Measurements from ENCODE around the gene PTGS2.

DNA sequence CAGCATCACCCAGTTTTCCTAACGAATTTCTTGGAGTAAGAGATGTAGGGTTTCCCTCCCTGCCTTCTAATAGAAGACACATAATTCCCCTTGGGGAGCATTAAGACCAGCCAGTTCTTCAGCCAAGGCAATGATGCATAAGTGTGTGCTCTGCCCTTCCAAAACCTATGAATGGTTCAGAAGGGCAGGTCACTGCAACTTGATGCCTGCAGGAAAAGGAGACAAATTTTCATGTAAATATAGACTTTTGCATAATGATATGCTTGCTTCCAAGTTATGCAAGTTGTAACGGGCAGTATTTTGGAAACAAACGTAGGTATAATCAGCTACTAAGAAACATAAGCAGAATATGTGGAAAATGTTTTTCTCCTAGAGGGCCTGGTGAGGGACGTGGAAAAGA lies 31.6 kb downstream of the PTGS2 start:
- TF ChIP-seq, protein P1, sequence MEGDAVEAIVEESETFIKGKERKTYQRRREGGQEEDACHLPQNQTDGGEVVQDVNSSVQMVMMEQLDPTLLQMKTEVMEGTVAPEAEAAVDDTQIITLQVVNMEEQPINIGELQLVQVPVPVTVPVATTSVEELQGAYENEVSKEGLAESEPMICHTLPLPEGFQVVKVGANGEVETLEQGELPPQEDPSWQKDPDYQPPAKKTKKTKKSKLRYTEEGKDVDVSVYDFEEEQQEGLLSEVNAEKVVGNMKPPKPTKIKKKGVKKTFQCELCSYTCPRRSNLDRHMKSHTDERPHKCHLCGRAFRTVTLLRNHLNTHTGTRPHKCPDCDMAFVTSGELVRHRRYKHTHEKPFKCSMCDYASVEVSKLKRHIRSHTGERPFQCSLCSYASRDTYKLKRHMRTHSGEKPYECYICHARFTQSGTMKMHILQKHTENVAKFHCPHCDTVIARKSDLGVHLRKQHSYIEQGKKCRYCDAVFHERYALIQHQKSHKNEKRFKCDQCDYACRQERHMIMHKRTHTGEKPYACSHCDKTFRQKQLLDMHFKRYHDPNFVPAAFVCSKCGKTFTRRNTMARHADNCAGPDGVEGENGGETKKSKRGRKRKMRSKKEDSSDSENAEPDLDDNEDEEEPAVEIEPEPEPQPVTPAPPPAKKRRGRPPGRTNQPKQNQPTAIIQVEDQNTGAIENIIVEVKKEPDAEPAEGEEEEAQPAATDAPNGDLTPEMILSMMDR (tag by site-specific recombination; IDR thresholded peaks at IDR 0.05): no peak
- TF ChIP-seq, protein P2, sequence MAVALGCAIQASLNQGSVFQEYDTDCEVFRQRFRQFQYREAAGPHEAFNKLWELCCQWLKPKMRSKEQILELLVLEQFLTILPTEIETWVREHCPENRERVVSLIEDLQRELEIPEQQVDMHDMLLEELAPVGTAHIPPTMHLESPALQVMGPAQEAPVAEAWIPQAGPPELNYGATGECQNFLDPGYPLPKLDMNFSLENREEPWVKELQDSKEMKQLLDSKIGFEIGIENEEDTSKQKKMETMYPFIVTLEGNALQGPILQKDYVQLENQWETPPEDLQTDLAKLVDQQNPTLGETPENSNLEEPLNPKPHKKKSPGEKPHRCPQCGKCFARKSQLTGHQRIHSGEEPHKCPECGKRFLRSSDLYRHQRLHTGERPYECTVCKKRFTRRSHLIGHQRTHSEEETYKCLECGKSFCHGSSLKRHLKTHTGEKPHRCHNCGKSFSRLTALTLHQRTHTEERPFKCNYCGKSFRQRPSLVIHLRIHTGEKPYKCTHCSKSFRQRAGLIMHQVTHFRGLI (tag by site-specific recombination; IDR thresholded peaks at IDR 0.05): no peak
- TF ChIP-seq ZBTB8A (tag by site-specific recombination; IDR thresholded peaks at IDR 0.05) (no peak), TRIM28 (IDR thresholded peaks at IDR 0.05; ENCODE audit: borderline replicate concordance, low read length) (no peak), ZBTB1 (tag by site-specific recombination; IDR thresholded peaks at IDR 0.05) (no peak), YY1 (tag by site-specific recombination; IDR thresholded peaks at IDR 0.05) (no peak)
- TF ChIP-seq, protein P3, sequence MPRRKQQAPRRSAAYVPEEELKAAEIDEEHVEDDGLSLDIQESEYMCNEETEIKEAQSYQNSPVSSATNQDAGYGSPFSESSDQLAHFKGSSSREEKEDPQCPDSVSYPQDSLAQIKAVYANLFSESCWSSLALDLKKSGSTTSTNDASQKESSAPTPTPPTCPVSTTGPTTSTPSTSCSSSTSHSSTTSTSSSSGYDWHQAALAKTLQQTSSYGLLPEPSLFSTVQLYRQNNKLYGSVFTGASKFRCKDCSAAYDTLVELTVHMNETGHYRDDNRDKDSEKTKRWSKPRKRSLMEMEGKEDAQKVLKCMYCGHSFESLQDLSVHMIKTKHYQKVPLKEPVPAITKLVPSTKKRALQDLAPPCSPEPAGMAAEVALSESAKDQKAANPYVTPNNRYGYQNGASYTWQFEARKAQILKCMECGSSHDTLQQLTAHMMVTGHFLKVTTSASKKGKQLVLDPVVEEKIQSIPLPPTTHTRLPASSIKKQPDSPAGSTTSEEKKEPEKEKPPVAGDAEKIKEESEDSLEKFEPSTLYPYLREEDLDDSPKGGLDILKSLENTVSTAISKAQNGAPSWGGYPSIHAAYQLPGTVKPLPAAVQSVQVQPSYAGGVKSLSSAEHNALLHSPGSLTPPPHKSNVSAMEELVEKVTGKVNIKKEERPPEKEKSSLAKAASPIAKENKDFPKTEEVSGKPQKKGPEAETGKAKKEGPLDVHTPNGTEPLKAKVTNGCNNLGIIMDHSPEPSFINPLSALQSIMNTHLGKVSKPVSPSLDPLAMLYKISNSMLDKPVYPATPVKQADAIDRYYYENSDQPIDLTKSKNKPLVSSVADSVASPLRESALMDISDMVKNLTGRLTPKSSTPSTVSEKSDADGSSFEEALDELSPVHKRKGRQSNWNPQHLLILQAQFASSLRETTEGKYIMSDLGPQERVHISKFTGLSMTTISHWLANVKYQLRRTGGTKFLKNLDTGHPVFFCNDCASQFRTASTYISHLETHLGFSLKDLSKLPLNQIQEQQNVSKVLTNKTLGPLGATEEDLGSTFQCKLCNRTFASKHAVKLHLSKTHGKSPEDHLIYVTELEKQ (tag by site-specific recombination; IDR thresholded peaks at IDR 0.05; ENCODE audit: borderline replicate concordance): no peak
- TF ChIP-seq, protein P4, sequence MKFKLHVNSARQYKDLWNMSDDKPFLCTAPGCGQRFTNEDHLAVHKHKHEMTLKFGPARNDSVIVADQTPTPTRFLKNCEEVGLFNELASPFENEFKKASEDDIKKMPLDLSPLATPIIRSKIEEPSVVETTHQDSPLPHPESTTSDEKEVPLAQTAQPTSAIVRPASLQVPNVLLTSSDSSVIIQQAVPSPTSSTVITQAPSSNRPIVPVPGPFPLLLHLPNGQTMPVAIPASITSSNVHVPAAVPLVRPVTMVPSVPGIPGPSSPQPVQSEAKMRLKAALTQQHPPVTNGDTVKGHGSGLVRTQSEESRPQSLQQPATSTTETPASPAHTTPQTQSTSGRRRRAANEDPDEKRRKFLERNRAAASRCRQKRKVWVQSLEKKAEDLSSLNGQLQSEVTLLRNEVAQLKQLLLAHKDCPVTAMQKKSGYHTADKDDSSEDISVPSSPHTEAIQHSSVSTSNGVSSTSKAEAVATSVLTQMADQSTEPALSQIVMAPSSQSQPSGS (tag by site-specific recombination; IDR thresholded peaks at IDR 0.05; ENCODE audit: low read depth): no peak
